Measurements from ENCODE around the gene AOC2.

DNA sequence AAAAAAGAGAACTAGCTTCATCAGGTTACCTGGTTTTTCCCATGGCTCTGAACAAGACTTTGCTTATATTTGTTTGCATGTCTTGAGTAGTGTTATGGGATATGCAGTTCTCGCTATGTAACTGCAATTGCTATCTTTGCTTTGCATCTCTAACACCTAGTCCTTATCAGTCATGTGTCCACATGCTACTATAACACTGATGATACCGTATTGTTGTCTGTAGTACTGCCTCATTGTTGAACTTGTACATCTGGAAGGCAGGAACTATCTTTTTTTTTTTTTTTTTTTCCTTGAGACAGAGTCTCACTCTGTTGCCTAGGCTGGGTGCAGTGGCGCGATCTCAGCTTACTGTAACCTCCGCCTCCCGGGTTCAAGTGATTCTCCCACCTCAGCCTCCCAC, 8.6 kb upstream of the AOC2 start:
- TF ChIP-seq CTCF (conservative IDR thresholded peaks at IDR 0.05; ENCODE audit: low read length): no peak
- no peak for TF ChIP-seq EZH2phosphoT487 (IDR thresholded peaks at IDR 0.05; ENCODE audit: borderline replicate concordance)
